UCSD-AML1 (cell line): ENCODE measurements around the gene GATAD2B.
"Not testable (repeated sequence)": the region's sequence is repeated elsewhere in the genome, so short reads cannot be mapped to it uniquely, and the experiment has no call there.

ENCODE experiments used
- DNase-seq: peaks from one replicate; lab custom pipeline; 2025; ENCODE audit not compliant: unreplicated experiment; lab: John Stamatoyannopoulos, UW

The GATAD2B gene

DNA sequence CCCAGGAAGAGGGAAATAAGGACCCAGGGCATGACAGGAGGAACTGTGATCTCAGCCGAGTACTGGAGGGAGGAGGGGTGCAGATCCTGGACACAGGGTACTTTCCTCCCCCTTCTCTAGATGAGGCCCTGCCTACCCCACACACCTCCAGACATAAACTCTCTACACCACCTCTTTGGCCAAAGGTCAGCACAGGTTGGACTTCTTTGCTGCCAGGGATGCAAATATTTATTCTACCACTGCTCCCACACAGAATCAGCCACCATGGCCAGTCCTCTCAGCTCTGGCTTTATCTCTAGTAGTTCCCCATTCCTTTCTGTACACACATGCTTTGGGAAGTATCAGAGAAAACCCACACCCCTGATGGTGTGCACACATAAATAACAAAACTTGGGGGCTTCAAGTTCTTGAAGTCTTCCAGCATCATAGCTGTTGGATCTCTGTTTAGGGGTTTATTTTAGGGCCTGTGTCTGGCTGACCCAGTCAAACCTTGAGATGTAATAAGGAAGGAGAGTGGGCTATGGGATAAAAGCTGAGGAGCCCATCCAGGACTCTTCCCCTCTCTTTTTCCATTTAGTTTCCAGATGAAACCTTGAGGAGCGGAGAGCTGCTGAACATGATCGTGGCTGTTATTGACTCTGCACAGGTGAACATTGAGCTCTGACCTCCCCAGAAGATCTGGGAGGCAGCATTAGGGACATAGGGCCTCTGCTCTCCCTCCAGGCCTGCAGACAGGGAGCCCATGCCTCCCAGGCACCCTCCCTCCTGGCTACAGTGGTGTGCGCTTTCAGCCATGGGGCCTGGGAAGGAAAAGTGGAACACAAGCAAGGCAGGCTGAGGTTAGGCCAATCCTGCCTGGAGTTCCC, 154.2 kb downstream of the GATAD2B start:
- DNase-seq: no peak

- no peak for DNase-seq
Measured at GRCh38 chr1:153767519-153767918, 155.3 kb downstream of the GATAD2B start.

DNA sequence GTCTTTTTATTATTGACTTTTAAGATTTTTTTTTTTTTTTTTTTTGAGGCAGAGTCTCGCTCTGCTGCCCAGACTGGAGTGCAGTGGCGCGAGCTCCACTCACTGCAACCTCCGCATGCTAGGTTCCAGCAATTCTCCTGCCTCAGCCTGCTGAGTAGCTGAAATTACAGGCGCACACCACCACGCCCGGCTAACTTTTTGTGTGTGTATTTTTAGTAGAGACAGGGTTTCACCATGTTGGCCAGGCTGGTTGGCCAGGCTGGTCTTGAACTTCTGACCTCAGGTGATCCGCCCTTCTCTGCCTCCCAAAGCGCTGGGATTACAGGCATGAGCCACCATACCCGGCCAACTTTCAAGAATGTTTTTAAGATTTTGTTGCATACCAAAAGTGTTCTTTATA, 156.1 kb downstream of the GATAD2B start:
- not testable (repeated sequence) for DNase-seq

GRCh38 chr1:153764310-153764709, 158.5 kb downstream of the GATAD2B start:
- no peak for DNase-seq

DNA sequence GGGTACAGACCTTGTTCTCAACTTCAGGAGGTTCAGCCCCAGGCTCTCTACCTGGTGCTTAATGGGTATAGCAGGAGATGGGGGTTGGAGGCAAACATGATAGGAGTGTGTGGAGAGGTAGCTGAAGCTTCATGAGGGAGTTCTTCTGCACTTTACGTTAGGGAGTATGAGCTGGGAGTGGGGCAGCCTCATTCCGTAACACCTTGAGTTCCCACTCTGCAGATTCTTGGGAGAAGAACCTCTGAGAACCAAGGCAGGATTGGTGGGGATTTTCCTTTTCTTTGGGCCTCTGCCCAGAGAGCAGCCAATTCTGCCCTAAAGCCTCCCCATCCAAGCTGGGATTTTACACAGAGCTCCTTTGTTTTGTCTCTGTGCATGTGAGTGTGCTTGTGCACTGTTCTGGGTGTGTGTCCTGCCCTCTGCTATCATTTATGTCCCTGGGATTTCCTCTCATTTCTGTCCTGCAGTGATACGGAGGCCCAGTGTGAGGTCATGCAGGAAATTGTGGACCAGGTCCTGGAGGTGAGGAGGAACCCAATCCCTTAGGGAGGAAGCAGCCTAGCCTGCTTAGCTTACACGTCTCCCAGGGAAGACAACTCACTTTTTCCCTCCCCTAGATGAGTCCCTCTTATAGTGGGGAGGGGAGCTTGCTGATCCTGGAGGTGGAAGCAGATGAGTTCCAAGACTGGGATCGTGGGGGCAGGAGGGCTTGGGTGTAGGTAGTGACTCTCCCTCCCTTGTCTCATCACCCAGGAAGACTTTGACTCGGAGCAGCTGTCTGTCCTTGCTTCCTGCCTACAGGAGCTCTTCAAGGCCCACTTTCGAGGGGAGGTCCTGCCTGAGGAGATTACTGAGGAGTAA, 159.2 kb downstream of the GATAD2B start:
- DNase-seq: no peak

- DNase-seq: no peak
Measured at GRCh38 chr1:153760440-153760839, 162.3 kb downstream of the GATAD2B start.
